Liver (tissue), 3 donors: ENCODE data around the gene MVB12A.

Source experiments
- EGR1 ChIP-seq, 2 donors: IDR thresholded peaks; 2 replicates each; pipeline ENCODE4 v1.6.1; 2016 to 2018; ENCODE audit warnings: antibody characterized with exemption in 2 of 2, low read depth in 2 of 2
- JUND ChIP-seq, 2 donors: IDR thresholded peaks; 2 replicates each; pipeline ENCODE4 v1.6.1; 2016; ENCODE audit warnings: antibody characterized with exemption in 2 of 2
- RAD21 ChIP-seq, 2 donors: IDR thresholded peaks; 2 replicates each; pipeline ENCODE4 v1.6.1; 2016; ENCODE audit warnings: antibody characterized with exemption in 2 of 2, mild to moderate bottlenecking in 2 of 2
- TAF1 ChIP-seq: conservative IDR thresholded peaks from 2 replicates; pipeline ENCODE4 v1.6.1; 2016; ENCODE audit warnings: antibody characterized with exemption, mild to moderate bottlenecking
- TF ChIP-seq, protein P1 (sequence below): fragments of 150-350 bp; IDR thresholded peaks from 2 replicates; pipeline ENCODE4 v1.5.1; 2017; ENCODE audit warnings: improper control_type of control experiment, low read depth, low read length; ENCODE audit not compliant: missing input control
- TF ChIP-seq, protein P2 (sequence below): IDR thresholded peaks from 2 replicates; pipeline ENCODE4 v1.6.1; 2016; ENCODE audit warnings: antibody characterized with exemption
- donor health status: healthy.
- donor health status: healthy.

DNA sequence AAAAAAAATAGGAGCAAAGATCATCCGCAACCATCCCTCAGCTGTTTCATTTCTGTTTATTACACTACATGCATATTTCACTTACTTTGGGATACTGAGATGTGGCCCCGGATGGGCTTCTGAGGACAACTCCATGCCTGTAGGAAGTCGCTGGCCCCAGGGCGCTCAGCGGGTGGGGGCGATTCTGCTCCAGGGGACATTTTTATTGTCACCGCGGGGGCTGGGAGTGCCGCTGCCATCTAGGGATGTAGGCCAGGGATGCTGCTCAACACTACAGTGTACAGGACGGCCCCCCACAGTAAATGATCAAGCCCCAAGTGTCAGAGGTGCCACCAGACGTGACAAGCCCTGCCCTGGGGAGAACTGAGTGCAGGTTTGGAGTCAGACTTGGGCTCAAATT is 8.0 kb upstream of the MVB12A start:
- TF ChIP-seq, protein P1, sequence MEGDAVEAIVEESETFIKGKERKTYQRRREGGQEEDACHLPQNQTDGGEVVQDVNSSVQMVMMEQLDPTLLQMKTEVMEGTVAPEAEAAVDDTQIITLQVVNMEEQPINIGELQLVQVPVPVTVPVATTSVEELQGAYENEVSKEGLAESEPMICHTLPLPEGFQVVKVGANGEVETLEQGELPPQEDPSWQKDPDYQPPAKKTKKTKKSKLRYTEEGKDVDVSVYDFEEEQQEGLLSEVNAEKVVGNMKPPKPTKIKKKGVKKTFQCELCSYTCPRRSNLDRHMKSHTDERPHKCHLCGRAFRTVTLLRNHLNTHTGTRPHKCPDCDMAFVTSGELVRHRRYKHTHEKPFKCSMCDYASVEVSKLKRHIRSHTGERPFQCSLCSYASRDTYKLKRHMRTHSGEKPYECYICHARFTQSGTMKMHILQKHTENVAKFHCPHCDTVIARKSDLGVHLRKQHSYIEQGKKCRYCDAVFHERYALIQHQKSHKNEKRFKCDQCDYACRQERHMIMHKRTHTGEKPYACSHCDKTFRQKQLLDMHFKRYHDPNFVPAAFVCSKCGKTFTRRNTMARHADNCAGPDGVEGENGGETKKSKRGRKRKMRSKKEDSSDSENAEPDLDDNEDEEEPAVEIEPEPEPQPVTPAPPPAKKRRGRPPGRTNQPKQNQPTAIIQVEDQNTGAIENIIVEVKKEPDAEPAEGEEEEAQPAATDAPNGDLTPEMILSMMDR, result no peak
- TF ChIP-seq, protein P2, sequence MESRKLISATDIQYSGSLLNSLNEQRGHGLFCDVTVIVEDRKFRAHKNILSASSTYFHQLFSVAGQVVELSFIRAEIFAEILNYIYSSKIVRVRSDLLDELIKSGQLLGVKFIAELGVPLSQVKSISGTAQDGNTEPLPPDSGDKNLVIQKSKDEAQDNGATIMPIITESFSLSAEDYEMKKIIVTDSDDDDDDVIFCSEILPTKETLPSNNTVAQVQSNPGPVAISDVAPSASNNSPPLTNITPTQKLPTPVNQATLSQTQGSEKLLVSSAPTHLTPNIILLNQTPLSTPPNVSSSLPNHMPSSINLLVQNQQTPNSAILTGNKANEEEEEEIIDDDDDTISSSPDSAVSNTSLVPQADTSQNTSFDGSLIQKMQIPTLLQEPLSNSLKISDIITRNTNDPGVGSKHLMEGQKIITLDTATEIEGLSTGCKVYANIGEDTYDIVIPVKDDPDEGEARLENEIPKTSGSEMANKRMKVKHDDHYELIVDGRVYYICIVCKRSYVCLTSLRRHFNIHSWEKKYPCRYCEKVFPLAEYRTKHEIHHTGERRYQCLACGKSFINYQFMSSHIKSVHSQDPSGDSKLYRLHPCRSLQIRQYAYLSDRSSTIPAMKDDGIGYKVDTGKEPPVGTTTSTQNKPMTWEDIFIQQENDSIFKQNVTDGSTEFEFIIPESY, result no peak
- TF ChIP-seq RAD21 (IDR thresholded peaks at IDR 0.05) (no peak), TAF1 (no peak), EGR1 (IDR thresholded peaks at IDR 0.05; ENCODE audit: low read depth in 2 of 2) (no peak), JUND (IDR thresholded peaks at IDR 0.05) (no peak)
